Breast epithelium (tissue), 3 donors: Measurements from ENCODE around the gene LOXL3.

Experiments
- POLR2A ChIP-seq: fragments of 450-650 bp; IDR thresholded peaks from one replicate; pipeline ENCODE4 v1.6.1; 2016; ENCODE audit warnings: antibody characterized with exemption, mild to moderate bottlenecking, moderate library complexity
- POLR2AphosphoS5 ChIP-seq, 3 donors: sonication (generic); formaldehyde crosslinking; IDR thresholded peaks; one replicate each; pipeline ENCODE4 v1.6.1; 2017; ENCODE audit warnings: antibody characterized with exemption in 3 of 3
- TF ChIP-seq, protein P1 (sequence below), 3 donors: fragments of 450-650 bp; IDR thresholded peaks; one replicate each; pipeline ENCODE4 v1.5.1; 2016 to 2017; ENCODE audit warnings: antibody characterized with exemption in 3 of 3, mild to moderate bottlenecking in 3 of 3, moderate library complexity in 3 of 3

DNA sequence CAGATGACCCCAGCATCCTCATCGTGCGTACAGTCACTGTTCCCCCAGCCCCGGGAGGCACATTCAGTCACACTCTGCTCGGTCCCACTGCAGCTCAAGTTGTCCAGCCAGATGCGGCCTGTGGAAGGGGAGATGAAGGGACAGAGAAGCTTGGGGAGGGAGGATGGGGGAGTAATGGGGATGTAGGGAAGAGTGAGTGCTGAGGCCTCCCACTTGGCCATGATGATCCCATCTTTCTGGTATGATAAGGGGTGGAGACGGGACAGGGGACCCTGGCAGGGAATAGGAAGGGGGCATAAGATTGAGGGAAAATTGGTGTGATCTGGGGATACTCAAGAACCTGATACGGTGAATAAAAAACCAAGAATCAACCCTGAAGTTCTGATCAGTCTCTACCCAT, 3.5 kb downstream of the LOXL3 start:
- TF ChIP-seq, protein P1, sequence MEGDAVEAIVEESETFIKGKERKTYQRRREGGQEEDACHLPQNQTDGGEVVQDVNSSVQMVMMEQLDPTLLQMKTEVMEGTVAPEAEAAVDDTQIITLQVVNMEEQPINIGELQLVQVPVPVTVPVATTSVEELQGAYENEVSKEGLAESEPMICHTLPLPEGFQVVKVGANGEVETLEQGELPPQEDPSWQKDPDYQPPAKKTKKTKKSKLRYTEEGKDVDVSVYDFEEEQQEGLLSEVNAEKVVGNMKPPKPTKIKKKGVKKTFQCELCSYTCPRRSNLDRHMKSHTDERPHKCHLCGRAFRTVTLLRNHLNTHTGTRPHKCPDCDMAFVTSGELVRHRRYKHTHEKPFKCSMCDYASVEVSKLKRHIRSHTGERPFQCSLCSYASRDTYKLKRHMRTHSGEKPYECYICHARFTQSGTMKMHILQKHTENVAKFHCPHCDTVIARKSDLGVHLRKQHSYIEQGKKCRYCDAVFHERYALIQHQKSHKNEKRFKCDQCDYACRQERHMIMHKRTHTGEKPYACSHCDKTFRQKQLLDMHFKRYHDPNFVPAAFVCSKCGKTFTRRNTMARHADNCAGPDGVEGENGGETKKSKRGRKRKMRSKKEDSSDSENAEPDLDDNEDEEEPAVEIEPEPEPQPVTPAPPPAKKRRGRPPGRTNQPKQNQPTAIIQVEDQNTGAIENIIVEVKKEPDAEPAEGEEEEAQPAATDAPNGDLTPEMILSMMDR (IDR thresholded peaks at IDR 0.05) = no peak
- TF ChIP-seq POLR2AphosphoS5 (IDR thresholded peaks at IDR 0.05) (no peak), POLR2A (no peak)
